KOPT-K1 (cell line): ENCODE results near the gene BTF3L4.
"Not testable (repeated sequence)": the region's sequence is repeated elsewhere in the genome, so short reads cannot be mapped to it uniquely, and the experiment has no call there.

Experiments
- H3K27ac ChIP-seq: fragments of 200-600 bp; sonication (generic); 2 replicates; pipeline ENCODE4 v1.5.1; 2016; ENCODE audit warnings: antibody characterized with exemption, mild to moderate bottlenecking, low read depth, low read length; ENCODE audit not compliant: poor library complexity, severe bottlenecking
- H3K36me3 ChIP-seq: fragments of 200-600 bp; sonication (generic); 2 replicates; pipeline ENCODE4 v1.5.1; 2017; ENCODE audit warnings: antibody characterized with exemption, mild to moderate bottlenecking, low read length, moderate library complexity; ENCODE audit not compliant: insufficient read depth
- H3K9me3 ChIP-seq: fragments of 200-600 bp; sonication (generic); 2 replicates; pipeline ENCODE4 v1.5.1; 2017; ENCODE audit warnings: antibody characterized with exemption, low read length, mild to moderate bottlenecking; ENCODE audit not compliant: insufficient read depth, poor library complexity, severe bottlenecking

Gene BTF3L4

DNA sequence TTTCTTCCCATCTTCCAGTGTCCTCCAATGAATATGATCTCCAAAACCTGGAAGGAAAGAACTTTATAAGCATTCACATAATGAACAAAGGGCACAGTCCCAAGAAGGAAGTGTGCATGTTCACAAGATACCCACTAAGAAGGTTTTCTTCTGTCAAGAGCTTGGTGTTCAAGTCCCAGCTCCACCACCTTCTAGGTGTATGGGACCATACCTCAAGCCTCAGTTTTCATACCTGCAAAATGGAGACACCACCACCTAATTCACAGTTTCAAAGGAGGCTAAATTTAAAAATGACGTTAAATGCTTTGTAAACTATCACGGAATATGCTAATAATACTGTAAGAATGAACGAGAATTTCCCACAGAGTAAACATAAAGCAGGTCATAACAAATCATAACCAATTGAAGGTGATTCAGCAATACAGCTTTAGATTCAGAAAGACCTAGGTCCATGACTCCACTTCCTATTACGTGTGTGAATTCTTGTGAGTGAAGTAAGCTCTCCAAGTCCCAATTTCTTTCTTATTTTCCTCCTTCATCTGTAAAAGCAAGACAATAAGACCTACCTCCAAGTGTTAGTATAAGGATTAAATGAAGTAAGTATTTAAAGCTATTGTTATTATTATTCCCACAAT is 14.4 kb upstream of the BTF3L4 start:
- H3K27ac ChIP-seq = no peak overlapping the region
- peaks cover 72% of the 10 kb centered on the region for H3K36me3 ChIP-seq

DNA sequence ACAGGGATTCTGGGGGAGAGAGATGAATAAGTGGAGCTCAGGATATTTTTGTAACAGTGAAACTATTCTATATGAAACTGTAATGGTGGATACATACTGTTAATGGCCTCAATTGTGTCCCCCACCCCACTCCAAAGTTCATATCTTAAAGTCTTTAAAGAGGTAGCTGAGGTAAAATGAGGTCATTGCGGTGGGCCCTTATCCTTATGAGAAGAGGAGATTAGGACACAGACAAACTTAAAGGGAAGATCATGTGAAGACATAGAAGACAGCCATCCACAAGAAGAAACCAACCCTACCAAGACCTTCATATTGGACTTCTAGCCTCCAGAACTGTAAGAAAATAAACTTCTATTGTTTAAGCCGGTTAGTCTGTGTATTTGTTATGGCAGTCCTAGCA is 10.9 kb upstream of the BTF3L4 start:
- no peak overlapping the region for H3K27ac ChIP-seq
- H3K36me3 ChIP-seq = peaks cover 45% of the 10 kb centered on the region
- no peaks in the 10 kb centered on the region for H3K9me3 ChIP-seq

More for the DNA sequence above, 14.4 kb upstream of the BTF3L4 start:
- no peaks in the 10 kb centered on the region for H3K9me3 ChIP-seq

DNA sequence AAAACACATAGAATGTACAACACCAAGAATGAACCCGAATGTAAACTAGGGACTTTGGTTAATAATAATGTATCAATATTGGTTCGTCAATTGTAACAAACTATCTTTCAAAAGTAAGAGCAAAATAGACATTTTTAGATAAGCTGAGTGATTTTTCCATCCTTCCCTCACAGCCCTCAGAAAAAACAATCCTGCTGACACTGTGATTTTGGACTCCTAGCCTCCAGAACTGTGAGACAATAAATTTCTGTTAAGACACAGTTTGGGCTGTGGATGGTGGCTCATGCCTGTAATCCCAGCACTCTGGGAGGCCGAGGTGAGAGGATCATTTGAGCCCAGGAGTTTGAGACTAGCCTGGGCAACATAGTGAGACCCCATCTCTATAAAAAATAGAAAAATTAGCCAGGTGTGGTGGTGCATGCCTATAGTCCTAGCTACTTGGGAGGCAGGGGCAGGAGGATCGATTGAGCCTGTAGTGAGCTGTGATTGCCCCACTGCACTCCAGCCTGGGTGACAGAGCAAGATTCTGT is 10.4 kb upstream of the BTF3L4 start:
- not testable (repeated sequence) for H3K9me3 ChIP-seq, H3K27ac ChIP-seq
- H3K36me3 ChIP-seq = peaks cover 45% of the 10 kb centered on the region

DNA sequence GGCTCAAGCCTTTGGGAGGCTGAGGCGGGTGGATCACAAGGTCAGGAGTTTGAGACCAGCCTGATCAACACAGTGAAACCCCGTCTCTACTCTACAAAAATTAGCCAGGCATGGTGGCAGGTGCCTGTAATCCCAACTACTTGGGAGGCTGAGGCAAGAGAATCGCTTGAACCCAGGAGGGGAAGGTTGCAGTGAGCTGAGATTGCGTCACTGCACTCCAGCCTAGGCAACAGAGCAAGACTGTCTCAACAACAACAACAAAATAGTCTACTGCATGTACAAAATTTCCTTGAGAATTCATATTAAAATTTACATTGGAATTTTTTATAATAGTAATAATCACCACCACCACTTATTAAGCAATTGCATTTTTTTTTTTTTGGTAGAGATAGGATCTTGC is 6.8 kb upstream of the BTF3L4 start:
- peaks cover 48% of the 10 kb centered on the region for H3K36me3 ChIP-seq
- H3K27ac ChIP-seq, H3K9me3 ChIP-seq: not testable (repeated sequence)

DNA sequence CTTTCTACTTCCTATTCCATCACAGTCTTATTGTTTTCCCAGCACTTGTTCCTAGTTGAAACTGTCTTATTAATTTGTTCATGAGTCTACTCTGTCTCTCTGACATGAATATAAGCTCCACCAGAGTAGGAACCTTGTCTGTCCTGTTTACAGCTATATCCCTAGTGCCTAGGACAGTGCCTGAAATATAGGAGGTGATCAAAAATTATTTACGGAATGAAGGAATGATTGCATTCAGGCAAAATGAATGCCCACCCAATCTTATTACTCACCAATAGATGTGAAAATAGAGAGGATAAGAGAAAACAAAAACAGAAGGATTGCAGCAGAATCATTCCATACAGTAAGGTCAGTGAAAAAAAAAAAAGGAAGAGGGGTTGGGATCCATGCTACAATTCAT is 2.2 kb upstream of the BTF3L4 start:
- H3K36me3 ChIP-seq = peaks cover 27% of the 10 kb centered on the region
- H3K27ac ChIP-seq = peak overlapping the region; percentile 91
- H3K9me3 ChIP-seq = no peaks in the 10 kb centered on the region

DNA sequence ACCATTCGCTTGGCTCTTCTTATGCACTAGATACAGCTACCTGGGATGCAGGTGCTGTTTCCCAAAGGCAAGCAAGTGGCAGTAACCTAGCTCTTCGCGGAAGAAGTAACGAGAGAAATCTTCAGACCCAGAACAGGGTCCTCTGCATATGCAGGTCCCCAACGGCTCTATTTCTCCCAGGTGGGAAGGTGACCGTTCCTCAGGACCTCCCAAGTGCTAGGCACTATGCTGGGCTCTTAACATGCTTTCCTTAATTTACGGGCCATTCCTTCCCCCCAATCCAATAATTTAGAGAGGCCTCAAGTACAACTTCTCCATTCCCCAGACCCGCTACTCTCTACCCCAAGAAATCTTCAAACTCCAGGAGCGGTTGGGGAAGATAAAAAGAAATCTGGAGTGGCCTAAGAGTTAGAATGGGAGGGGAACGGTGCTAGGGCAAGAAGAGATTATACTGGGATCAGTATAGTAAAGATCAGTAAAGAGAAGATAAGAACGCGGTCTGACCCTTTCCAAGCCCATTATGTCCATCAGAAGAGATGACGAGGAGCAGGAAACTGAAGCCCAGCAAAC is 1.5 kb upstream of the BTF3L4 start:
- Histone ChIP-seq H3K36me3 (peaks cover 34% of the 10 kb centered on the region), H3K9me3 (no peaks in the 10 kb centered on the region), H3K27ac (peak overlapping the region; percentile 91)

DNA sequence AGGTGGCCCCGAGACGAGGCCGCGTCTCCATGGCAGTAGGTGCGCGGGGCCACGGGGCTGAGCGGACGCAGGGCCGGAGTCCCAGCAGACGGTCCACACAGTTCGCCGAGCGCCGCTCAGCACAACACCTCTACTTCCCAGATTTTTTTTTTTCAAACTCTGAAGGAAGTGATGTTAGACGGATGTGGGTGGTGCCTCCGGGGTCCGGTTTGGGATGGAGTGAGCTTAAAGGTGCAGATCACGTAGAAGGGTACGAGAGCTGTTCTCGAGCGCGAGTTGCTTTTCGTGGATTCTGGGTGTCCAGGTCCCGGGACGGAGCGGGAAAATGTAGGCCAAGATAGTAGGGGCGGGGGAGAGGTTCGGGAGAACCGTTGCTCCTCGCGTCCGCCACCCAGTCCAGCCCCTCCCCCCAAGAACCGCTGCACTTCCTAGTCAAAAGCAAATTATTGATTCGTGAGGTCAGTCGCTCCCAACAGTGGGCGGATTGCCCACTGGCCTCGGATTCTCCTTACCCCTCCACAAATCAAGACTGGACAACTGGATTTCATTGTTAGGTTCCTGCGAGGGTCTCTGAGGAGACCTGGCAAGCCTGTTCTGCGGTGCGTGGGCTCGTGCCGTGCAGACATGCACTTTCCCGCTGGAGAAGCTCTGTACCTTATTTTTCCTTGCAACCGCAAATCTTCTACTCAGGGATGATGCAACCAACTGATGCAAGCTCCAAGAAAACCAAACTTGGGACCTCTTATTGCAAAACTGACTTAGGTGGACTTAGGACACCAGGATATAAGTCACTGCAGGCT is 829 bp upstream of the BTF3L4 start, which contains the start of gene TXNDC12:
Gene TXNDC12, minus strand, starts transcription at position 126 of the 800 bp plus-strand sequence. Its CDS starts 95 bp downstream, at position 31.
- Histone ChIP-seq H3K9me3 (no peaks in the 10 kb centered on the region), H3K36me3 (peaks cover 38% of the 10 kb centered on the region)

DNA sequence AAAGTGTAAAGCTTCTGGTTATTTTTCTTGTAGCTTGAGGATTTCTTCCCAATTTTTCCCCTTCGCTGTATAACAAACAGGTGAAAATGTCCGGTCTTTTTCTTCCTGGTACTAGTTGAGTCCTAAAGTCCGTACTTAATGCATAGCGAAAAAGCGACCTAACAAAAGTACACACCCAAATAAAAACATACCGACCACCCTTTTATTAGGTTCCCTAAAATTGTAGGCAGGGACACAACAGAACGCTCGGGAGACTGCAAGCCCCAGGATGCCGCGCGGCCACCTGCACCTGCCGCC is 281 bp upstream of the BTF3L4 start:
- peak overlapping the region; percentile 91 for H3K27ac ChIP-seq
- peaks cover 38% of the 10 kb centered on the region for H3K36me3 ChIP-seq
- no peaks in the 10 kb centered on the region for H3K9me3 ChIP-seq

More for the DNA sequence above, 829 bp upstream of the BTF3L4 start, which contains the start of gene TXNDC12:
- peak within 1 kb of the TSS; percentile 91 for H3K27ac ChIP-seq

DNA sequence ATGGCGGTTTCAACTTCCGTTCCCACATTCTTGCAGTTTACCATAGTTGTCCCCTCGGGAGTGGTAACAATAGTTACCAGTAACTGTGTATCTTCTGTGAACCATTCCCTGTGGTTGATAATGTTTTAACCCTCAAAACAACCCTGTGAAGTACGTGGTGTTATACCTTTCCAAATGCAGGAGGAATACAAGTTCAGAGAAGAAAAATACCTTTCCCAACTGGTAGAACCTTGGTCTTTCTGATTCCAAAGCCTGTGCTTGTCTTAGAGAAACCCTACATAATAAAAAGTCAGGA is 789 bp downstream of the BTF3L4 start:
- H3K36me3 ChIP-seq = peaks cover 39% of the 10 kb centered on the region
- H3K27ac ChIP-seq = peak overlapping the region; percentile 91
- H3K9me3 ChIP-seq = no peaks in the 10 kb centered on the region

DNA sequence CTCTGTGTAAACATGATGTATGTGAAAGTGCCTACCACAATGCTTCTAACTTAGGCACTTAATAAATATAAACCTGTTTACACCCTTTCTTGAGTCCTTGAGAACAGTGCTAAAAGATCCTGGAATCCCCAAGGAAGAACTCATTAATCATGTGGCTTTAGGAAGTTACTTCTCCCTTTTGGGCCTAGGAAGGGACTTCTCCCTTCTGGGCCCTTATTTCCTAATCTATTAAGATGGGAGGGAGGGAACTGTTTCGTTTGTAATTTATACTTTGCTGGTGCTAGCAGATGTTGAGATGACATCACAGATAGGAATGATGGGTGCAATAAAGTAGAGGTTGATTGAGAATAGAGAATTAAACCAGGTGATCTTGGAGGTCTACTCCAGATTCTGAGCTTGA is 1.2 kb downstream of the BTF3L4 start:
- Histone ChIP-seq H3K27ac (peak overlapping the region; percentile 91), H3K36me3 (peaks cover 37% of the 10 kb centered on the region), H3K9me3 (no peaks in the 10 kb centered on the region)

DNA sequence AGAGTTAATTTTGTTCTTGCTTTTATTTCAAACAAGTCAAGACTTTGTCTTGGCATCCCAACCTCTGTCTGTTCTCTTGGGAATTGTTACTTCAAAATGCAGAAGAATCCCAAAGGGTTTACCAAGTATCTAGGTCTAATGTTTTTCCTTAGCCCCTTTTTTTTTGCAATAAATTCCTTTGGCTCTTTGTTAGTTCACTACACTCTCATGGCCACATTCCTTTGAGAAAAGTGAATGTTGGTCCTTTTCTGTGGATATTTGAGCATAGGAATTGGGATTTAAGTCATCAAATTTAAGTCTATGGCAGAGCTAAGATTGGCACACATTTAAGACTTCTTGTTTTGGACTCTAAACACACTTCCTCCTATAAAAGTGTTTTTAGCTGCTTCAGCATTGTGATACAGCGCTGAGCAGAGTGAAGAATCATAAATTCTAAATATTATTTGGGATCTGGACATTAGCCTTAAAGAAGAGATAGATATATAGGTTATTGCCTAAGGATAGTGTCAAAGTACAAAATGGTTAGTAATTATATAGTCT is 1.9 kb downstream of the BTF3L4 start:
- H3K9me3 ChIP-seq = no peaks in the 10 kb centered on the region
- H3K36me3 ChIP-seq = peaks cover 39% of the 10 kb centered on the region
- H3K27ac ChIP-seq = peak overlapping the region; percentile 91

DNA sequence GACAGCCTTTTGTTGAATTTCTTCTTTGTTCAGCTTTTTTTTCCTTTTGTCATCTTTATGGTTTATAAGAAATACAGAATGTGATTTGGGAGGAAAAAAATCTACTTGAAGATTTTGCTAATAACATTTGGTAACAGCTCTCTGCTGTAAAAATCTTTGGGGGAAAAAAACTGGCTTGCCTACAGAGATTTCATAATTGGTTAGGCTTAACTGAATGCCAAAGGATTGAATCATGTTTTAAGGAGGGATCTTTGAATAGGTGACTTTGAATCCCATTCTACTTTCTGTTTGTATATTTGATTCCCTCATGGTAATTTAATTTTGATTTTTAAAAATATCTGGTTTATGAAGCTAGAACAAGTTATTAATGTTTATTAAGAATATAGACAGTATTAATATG is 3.2 kb downstream of the BTF3L4 start:
- Histone ChIP-seq H3K36me3 (peaks cover 52% of the 10 kb centered on the region), H3K27ac (no peak overlapping the region), H3K9me3 (no peaks in the 10 kb centered on the region)

DNA sequence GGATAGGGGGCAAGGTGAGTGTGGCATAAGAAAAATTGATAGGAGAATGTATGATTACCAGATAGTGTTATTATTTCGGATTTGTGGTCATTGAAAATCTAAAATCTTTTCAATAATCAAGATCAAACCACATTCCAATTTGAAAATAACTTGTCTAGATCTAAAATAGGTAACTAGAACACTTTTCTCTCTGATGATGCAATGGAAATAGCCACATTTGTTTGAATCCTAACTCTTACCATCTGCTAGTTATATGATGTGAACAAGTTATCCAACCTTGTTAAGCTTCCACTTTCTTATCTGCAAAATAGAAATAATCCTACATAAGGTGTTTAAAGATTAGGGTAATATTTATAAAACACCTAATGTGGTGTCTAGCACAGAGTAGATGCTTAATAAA is 3.8 kb downstream of the BTF3L4 start:
- peaks cover 58% of the 10 kb centered on the region for H3K36me3 ChIP-seq
- no peaks in the 10 kb centered on the region for H3K9me3 ChIP-seq
- H3K27ac ChIP-seq = no peak overlapping the region

DNA sequence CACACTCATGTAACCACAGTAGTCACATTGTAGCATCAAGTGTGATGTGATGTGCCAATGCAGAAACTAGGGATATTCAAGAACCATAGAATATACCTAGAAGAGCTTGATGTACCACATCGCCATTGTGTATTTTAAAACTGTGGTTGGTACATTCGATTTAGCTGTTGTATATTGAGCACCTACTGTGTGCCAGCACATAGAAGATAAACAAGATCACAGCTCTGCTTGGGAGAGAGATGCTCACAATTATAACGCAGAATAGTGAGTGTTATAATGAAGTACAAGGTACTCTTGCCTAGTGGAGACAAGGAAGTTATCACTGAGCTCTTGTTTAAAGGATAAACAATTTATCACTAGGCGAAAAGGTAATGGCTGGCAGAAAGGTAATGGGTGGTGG is 4.7 kb downstream of the BTF3L4 start:
- H3K36me3 ChIP-seq = peaks cover 67% of the 10 kb centered on the region
- no peak overlapping the region for H3K27ac ChIP-seq

DNA sequence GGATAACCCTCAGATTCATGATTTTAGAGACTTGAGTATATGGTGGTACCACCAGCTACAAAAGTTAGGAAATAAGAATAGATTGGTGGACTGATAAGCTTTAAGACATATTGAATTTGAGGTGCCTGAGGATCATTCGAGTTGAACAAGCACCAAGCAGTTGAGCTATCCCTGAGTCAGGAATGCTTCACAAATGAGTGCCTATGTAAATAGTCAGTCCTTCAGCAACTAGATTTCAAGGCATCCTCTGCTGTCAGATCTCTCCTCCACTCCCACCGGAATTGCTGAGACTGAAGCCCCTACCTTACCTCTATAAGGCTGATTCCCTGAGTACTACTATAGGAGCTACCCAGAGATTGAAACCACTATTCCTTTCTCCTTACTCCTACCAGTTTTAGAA is 7.1 kb downstream of the BTF3L4 start:
- Histone ChIP-seq H3K27ac (no peak overlapping the region), H3K9me3 (no peaks in the 10 kb centered on the region), H3K36me3 (peaks cover 91% of the 10 kb centered on the region)

More for the DNA sequence above, 4.7 kb downstream of the BTF3L4 start:
- no peaks in the 10 kb centered on the region for H3K9me3 ChIP-seq
